GM12873 (cell line): ENCODE results near the gene COL9A3.

Experiments
- TF ChIP-seq, protein P1 (sequence below): IDR thresholded peaks from 2 replicates; pipeline ENCODE4 v1.5.1; 2012; ENCODE audit warnings: low read depth, mild to moderate bottlenecking, moderate library complexity, low read length, control low read depth; ENCODE audit not compliant: insufficient read depth; ENCODE audit errors: missing control alignments

COL9A3 gene

DNA sequence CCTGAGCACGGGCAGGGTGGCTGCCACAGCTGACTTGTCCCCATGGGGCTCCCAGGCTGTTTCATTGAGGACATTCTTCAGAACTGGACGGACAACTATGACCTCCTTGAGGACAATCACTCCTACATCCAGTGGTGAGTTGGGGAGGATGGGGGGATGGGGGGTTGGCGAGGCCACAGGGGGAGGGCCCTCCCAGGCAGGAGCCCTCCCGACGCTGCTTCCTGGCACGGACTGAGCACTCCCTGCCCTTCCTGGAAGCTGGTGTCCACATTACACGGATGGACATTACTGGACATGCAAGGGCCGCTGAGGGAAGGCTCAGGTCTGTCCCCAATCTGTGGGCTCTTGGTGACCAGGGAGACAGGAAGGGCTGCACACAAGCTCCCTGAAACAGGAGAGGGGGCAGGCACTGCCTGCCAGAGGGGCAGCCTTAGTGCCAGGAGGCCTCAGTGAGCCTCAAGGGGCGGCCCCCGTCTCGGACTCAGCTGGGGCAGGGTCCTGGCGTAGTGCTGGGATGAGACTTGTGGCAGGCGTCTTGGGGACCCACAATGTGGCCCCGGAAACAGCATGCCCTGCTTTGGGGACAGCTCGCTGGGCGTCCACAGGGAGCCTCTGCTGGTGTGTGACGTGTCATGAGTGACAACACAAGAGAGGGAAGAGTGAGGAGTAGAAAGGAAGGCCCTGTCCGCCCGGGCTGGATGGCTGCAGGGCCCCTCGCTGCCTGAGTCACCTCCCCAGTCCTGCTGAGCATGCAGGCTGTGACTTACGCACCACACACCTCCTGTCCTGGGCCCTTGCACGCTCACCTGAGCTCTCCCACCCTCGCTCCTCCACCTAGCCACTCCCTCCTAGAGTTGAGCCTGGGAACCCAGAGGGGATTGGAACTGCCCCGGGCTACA is 7.1 kb upstream of the COL9A3 start:
- TF ChIP-seq, protein P1, sequence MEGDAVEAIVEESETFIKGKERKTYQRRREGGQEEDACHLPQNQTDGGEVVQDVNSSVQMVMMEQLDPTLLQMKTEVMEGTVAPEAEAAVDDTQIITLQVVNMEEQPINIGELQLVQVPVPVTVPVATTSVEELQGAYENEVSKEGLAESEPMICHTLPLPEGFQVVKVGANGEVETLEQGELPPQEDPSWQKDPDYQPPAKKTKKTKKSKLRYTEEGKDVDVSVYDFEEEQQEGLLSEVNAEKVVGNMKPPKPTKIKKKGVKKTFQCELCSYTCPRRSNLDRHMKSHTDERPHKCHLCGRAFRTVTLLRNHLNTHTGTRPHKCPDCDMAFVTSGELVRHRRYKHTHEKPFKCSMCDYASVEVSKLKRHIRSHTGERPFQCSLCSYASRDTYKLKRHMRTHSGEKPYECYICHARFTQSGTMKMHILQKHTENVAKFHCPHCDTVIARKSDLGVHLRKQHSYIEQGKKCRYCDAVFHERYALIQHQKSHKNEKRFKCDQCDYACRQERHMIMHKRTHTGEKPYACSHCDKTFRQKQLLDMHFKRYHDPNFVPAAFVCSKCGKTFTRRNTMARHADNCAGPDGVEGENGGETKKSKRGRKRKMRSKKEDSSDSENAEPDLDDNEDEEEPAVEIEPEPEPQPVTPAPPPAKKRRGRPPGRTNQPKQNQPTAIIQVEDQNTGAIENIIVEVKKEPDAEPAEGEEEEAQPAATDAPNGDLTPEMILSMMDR, result no peak

DNA sequence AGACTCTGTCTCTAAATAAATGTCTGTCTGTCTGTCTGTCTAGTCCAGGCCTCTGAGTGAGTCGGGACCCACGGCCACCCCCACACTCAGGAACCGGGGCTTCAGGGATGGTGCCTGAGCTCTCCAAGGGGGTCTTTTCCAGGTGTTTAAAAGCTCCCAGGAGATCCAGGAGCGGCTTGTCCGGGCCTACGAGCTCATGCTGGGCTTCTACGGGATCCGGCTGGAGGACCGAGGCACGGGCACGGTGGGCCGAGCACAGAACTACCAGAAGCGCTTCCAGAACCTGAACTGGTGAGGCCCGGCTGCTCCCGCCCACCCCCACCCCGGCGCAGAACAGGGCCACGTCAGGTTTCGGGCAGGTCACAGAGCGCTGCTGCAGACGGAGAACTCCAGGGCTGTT is 5.5 kb upstream of the COL9A3 start:
- TF ChIP-seq, protein P1, result no peak

DNA sequence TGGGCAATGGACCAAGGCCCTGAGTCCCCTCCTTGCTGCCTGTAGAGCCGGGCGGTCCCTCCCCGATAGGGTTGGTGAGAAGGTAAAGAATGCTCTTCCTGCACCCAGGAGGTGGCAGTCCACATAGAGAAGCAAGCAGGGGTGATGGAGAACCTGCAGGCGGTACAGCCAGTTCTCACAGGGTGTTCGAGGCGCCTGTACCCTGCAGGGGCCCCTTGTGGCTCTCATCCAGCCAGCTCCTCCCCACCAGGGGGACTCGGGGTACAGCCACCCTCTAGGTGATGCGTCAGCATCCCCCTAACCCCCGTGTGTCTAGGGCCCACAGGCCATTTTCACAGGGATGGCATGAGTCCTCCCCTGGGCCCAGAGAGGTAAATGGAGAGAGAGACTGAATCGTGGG is 5.1 kb upstream of the COL9A3 start:
- TF ChIP-seq, protein P1, result no peak

DNA sequence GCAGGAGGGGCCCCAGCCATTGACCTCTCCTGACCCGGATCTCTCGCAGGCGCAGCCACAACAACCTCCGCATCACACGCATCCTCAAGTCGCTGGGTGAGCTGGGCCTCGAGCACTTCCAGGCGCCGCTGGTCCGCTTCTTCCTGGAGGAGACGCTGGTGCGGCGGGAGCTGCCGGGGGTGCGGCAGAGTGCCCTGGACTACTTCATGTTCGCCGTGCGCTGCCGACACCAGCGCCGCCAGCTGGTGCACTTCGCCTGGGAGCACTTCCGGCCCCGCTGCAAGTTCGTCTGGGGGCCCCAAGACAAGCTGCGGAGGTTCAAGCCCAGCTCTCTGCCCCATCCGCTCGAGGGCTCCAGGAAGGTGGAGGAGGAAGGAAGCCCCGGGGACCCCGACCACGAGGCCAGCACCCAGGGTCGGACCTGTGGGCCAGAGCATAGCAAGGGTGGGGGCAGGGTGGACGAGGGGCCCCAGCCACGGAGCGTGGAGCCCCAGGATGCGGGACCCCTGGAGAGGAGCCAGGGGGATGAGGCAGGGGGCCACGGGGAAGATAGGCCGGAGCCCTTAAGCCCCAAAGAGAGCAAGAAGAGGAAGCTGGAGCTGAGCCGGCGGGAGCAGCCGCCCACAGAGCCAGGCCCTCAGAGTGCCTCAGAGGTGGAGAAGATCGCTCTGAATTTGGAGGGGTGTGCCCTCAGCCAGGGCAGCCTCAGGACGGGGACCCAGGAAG is 4.5 kb upstream of the COL9A3 start:
- TF ChIP-seq, protein P1, result no peak

DNA sequence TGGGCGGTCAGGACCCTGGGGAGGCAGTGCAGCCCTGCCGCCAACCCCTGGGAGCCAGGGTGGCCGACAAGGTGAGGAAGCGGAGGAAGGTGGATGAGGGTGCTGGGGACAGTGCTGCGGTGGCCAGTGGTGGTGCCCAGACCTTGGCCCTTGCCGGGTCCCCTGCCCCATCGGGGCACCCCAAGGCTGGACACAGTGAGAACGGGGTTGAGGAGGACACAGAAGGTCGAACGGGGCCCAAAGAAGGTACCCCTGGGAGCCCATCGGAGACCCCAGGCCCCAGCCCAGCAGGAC is 4.0 kb upstream of the COL9A3 start:
- TF ChIP-seq, protein P1, result no peak

DNA sequence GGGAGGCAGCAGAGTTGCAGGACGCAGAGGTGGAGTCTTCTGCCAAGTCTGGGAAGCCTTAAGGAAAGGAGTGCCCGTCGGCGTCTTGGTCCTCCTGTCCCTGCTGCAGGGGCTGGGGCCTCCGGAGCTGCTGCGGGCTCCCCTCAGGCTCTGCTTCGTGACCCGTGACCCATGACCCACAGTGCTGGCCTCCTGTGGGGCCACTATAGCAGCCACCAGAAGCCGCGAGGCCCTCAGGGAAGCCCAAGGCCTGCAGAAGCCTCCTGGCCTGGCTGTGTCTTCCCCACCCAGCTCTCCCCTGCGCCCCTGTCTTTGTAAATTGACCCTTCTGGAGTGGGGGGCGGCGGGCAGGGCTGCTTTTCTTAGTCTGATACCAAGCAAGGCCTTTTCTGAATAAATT is 3.3 kb upstream of the COL9A3 start:
- TF ChIP-seq, protein P1, result no peak

DNA sequence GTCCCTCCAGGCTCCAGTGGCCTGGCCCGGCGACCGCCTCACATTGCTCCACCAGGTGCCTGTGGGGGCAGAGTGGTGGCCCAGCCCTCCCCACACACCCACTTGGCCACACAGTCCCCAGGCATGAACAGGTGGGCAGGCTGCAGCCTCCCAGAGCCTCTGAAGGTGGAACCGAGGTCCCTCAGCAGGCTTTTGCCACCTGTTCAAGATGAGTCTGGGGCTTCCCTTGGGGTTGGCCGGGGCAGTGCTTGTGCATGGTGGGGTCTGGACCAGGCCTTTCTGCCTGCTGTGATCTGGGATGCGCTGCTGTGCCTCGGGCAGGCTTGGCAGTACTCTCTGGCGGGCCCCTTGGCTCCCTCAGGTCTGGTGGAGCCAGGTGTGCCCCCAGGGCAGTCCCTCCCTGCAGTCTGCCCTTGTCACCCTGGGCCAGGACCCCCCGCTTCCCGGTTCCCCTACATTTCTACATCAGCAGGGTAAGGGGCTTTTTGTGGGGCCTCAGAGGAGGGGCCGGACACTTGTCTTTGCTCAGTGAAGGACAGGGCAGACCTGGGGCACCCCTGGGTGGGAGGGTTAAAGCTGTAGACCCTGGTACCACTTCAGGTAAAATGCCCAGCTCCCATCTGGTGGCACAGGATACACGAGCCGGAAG is 2.7 kb upstream of the COL9A3 start:
- TF ChIP-seq, protein P1, result no peak
